H9 (cell line): Measurements from ENCODE around the gene CUEDC2. TPM values are rescaled to one million over a fixed set of nuclear protein-coding genes. Genes with fewer than 3 reads are reported as not detected.

Experiments used
- DNase-seq: peaks from one replicate; pipeline ENCODE4 v3.0.0-alpha.2; 2017
- H2AFZ ChIP-seq: one replicate; pipeline ENCODE4 v1.6.1; 2013; ENCODE audit warnings: mild to moderate bottlenecking, low read length, control low read depth, moderate library complexity
- H2AK5ac ChIP-seq: 2 replicates; pipeline ENCODE4 v1.6.1; 2013; ENCODE audit warnings: low read length, control low read depth, mixed read lengths; ENCODE audit not compliant: insufficient read length
- H2BK120ac ChIP-seq: one replicate; pipeline ENCODE4 v1.6.1; 2013; ENCODE audit warnings: low read depth, mild to moderate bottlenecking, low read length, control low read depth, inconsistent platforms; ENCODE audit not compliant: poor library complexity, severe bottlenecking
- H2BK12ac ChIP-seq: 2 replicates; pipeline ENCODE4 v1.6.1; 2013; ENCODE audit warnings: low read length, control low read depth, mixed read lengths, low read depth; ENCODE audit not compliant: insufficient read length
- H2BK15ac ChIP-seq: 2 replicates; pipeline ENCODE4 v1.6.1; 2013; ENCODE audit warnings: low read depth, low read length, control low read depth
- H2BK20ac ChIP-seq: one replicate; pipeline ENCODE4 v1.6.1; 2013; ENCODE audit warnings: low read depth, mild to moderate bottlenecking, low read length, control low read depth, inconsistent platforms; ENCODE audit not compliant: poor library complexity, severe bottlenecking
- H2BK5ac ChIP-seq: 2 replicates; pipeline ENCODE4 v1.6.1; 2013; ENCODE audit warnings: low read length, control low read depth, mixed read lengths; ENCODE audit not compliant: insufficient read length
- H3K14ac ChIP-seq: 2 replicates; pipeline ENCODE4 v1.6.1; 2013; ENCODE audit warnings: low read length, control low read depth; ENCODE audit not compliant: insufficient read depth
- H3K18ac ChIP-seq: 2 replicates; pipeline ENCODE4 v1.6.1; 2013; ENCODE audit warnings: low read depth, mild to moderate bottlenecking, mixed read lengths, low read length, control low read depth; ENCODE audit not compliant: insufficient read length
- H3K23ac ChIP-seq: 2 replicates; pipeline ENCODE4 v1.6.1; 2013; ENCODE audit warnings: low read length, control low read depth, mixed read lengths, low read depth; ENCODE audit not compliant: insufficient read length
- H3K23me2 ChIP-seq: 2 replicates; pipeline ENCODE4 v1.6.1; 2013; ENCODE audit warnings: low read depth, mild to moderate bottlenecking, mixed read lengths, low read length, control low read depth; ENCODE audit not compliant: insufficient read length, poor library complexity, severe bottlenecking
- H3K27ac ChIP-seq: 2 replicates; pipeline ENCODE4 v1.5.1; 2013; ENCODE audit warnings: low read length, control low read depth, mixed read lengths, low read depth; ENCODE audit not compliant: insufficient read length
- H3K27me3 ChIP-seq: 2 replicates; pipeline ENCODE4 v1.6.1; 2013; ENCODE audit warnings: low read length, control low read depth, inconsistent platforms; ENCODE audit not compliant: insufficient read depth
- H3K4ac ChIP-seq: 2 replicates; pipeline ENCODE4 v1.6.1; 2013; ENCODE audit warnings: low read depth, mild to moderate bottlenecking, control low read depth, inconsistent platforms, low read length, moderate library complexity
- H3K4me1 ChIP-seq: 2 replicates; pipeline ENCODE4 v1.6.1; 2013; ENCODE audit warnings: low read length, control low read depth, inconsistent platforms; ENCODE audit not compliant: insufficient read depth
- H3K4me2 ChIP-seq: 2 replicates; pipeline ENCODE4 v1.6.1; 2013; ENCODE audit warnings: low read length, control low read depth, mixed read lengths; ENCODE audit not compliant: insufficient read length, insufficient read depth
- H3K56ac ChIP-seq: 2 replicates; pipeline ENCODE4 v1.6.1; 2013; ENCODE audit warnings: low read depth, mild to moderate bottlenecking, mixed read lengths, low read length, control low read depth; ENCODE audit not compliant: insufficient read length
- H3K79me1 ChIP-seq: 2 replicates; pipeline ENCODE4 v1.6.1; 2013; ENCODE audit warnings: low read depth, mild to moderate bottlenecking, moderate library complexity, low read length, control low read depth, inconsistent platforms; ENCODE audit not compliant: insufficient read depth, poor library complexity, severe bottlenecking
- H3K79me2 ChIP-seq: 2 replicates; pipeline ENCODE4 v1.6.1; 2013; ENCODE audit warnings: low read length, control low read depth, inconsistent platforms; ENCODE audit not compliant: insufficient read depth
- H3K9ac ChIP-seq: 2 replicates; pipeline ENCODE4 v1.6.1; 2013; ENCODE audit warnings: low read length, control low read depth, mixed read lengths; ENCODE audit not compliant: insufficient read length; ENCODE audit errors: extremely low read depth
- H3K9me3 ChIP-seq: one replicate; pipeline ENCODE4 v1.6.1; 2013; ENCODE audit warnings: low read depth, low read length, inconsistent platforms; ENCODE audit not compliant: control insufficient read depth
- H3T11ph ChIP-seq: one replicate; pipeline ENCODE4 v1.6.1; 2013; ENCODE audit warnings: mild to moderate bottlenecking, low read length, control low read depth, inconsistent platforms
- H4K20me1 ChIP-seq: one replicate; pipeline ENCODE4 v1.6.1; 2013; ENCODE audit not compliant: control insufficient read depth, insufficient read length, insufficient read depth
- H4K5ac ChIP-seq: 2 replicates; pipeline ENCODE4 v1.6.1; 2013; ENCODE audit warnings: low read depth, mild to moderate bottlenecking, mixed read lengths, low read length, control low read depth; ENCODE audit not compliant: insufficient read length
- H4K8ac ChIP-seq: replicated peaks from 2 replicates; pipeline ENCODE4 v1.6.1; 2013; ENCODE audit warnings: low read length, control low read depth, mixed read lengths, low read depth; ENCODE audit not compliant: insufficient read length
- H4K91ac ChIP-seq: 2 replicates; pipeline ENCODE4 v1.6.1; 2013; ENCODE audit warnings: low read depth, mild to moderate bottlenecking, moderate library complexity, mixed read lengths, low read length, control low read depth; ENCODE audit not compliant: insufficient read length
- H3K27ac Mint-ChIP-seq, 3 experiments: 2 replicates in 2 of 3; 3 replicates in 1 of 3; pipeline ENCODE4 v1.8.0; 2020 to 2021; ENCODE audit warnings: mixed read lengths in 3 of 3, mild to moderate bottlenecking in 1 of 3, moderate library complexity in 1 of 3
- H3K27me3 Mint-ChIP-seq: 2 replicates; pipeline ENCODE4 v1.8.0; 2021; ENCODE audit warnings: low read depth, mild to moderate bottlenecking, moderate library complexity, mixed read lengths
- H3K36me3 Mint-ChIP-seq, 3 experiments: 2 replicates in 2 of 3; 3 replicates in 1 of 3; pipeline ENCODE4 v1.8.0; 2020 to 2021; ENCODE audit warnings: low read depth in 3 of 3, mixed read lengths in 3 of 3; ENCODE audit not compliant: insufficient read depth in 1 of 3
- H3K4me1 Mint-ChIP-seq, 2 experiments: 2 replicates each; pipeline ENCODE4 v1.8.0; 2020; ENCODE audit warnings: mixed read lengths in 2 of 2
- H3K4me3 Mint-ChIP-seq, 2 experiments: 2 replicates in 1 of 2; 3 replicates in 1 of 2; pipeline ENCODE4 v1.8.0; 2020 to 2021; ENCODE audit warnings: mild to moderate bottlenecking in 2 of 2, mixed read lengths in 2 of 2, moderate library complexity in 1 of 2
- H3K9me3 Mint-ChIP-seq, 2 experiments: 2 replicates in 1 of 2; 3 replicates in 1 of 2; pipeline ENCODE4 v1.8.0; 2020; ENCODE audit warnings: mild to moderate bottlenecking in 2 of 2, mixed read lengths in 2 of 2, moderate library complexity in 1 of 2
- CTCF ChIP-seq: fragments of 200-600 bp; sonication (generic); conservative IDR thresholded peaks from 3 replicates; pipeline ENCODE4 v1.8.0; 2021; ENCODE audit warnings: antibody characterized with exemption, mild to moderate bottlenecking
- WGBS: extraction: QIAGEN DNeasy Blood & Tissue Kit; methylation state at CpG from one replicate; pipeline ENCODE4 v1.1.7; 2013; ENCODE audit warnings: missing lambda C conversion rate, low lambda C conversion rate, mixed read lengths; ENCODE audit not compliant: insufficient read length; ENCODE audit errors: extremely low coverage; 5-methylcytosine and 5-hydroxymethylcytosine counted together
- total RNA-seq: library from RNA; stranded (reverse); gene quantifications from 2 replicates; pipeline ENCODE4 v1.2.1, GENCODE V29; 2021

The CUEDC2 gene
- total RNA-seq, 1 experiment from 2014 or later = 41.2 TPM

- H2BK20ac ChIP-seq = no peak overlapping the region
- H4K20me1 ChIP-seq = no peaks in the 10 kb centered on the region
- Mint-ChIP-seq H3K27ac (no peak overlapping the region), H3K27me3 (no peaks in the 10 kb centered on the region), H3K4me3 (no peak overlapping the region), H3K4me1 (no peaks in the 10 kb centered on the region), H3K9me3 (no peaks in the 10 kb centered on the region), H3K36me3 (peaks cover 6 to 24% (median 12%) of the 10 kb centered on the region in 3 experiments)
- H2BK15ac ChIP-seq = no peak overlapping the region
- no peak overlapping the region for H3T11ph ChIP-seq
- no peak overlapping the region for H3K9ac ChIP-seq
- H4K5ac ChIP-seq = no peak overlapping the region
- no peak overlapping the region for H4K91ac ChIP-seq
- H3K23ac ChIP-seq = no peak overlapping the region
- H3K14ac ChIP-seq = no peak overlapping the region
- no peak for TF ChIP-seq CTCF
- no peaks in the 10 kb centered on the region for H3K79me2 ChIP-seq
- no peak overlapping the region for H2AFZ ChIP-seq
- no peak overlapping the region for H2BK5ac ChIP-seq
- no peak for DNase-seq
- H3K4me2 ChIP-seq = no peak overlapping the region
- no peaks in the 10 kb centered on the region for H3K4me1 ChIP-seq
- H3K27me3 ChIP-seq = no peaks in the 10 kb centered on the region
- H2BK12ac ChIP-seq = no peak overlapping the region
- H3K4ac ChIP-seq = no peak overlapping the region
- H3K27ac ChIP-seq = no peak overlapping the region
- no peaks in the 10 kb centered on the region for H3K9me3 ChIP-seq
- no peak overlapping the region for H3K56ac ChIP-seq
- H3K23me2 ChIP-seq = no peaks in the 10 kb centered on the region
- H2AK5ac ChIP-seq = no peak overlapping the region
- H2BK120ac ChIP-seq = no peak overlapping the region
- H3K18ac ChIP-seq = no peak overlapping the region
- H3K79me1 ChIP-seq = no peaks in the 10 kb centered on the region
- H4K8ac ChIP-seq = no peak overlapping the region
- WGBS = no CpG with 5 or more reads among the region's 8 CpGs
These were observed 49.5 kb downstream of the CUEDC2 start for GRCh38 chr10:102382871-102383270.
